T-helper 2 cell treated with Interferon-gamma antibody and Interleukin-4, amounts not matched to agents 5 μg/mL and 100 μg/mL, for 36 hours (primary cell): ENCODE data around the gene THAP12.

ENCODE experiments used
- DNase-seq: peaks from one replicate; pipeline ENCODE4 v3.0.0; 2021; ENCODE audit warnings: low spot score
- H3K27ac Mint-ChIP-seq: one replicate; pipeline ENCODE4 v1.8.0; 2021; ENCODE audit warnings: mild to moderate bottlenecking, mixed read lengths
- H3K27me3 Mint-ChIP-seq: one replicate; pipeline ENCODE4 v1.8.0; 2021; ENCODE audit warnings: low read depth, mixed read lengths
- H3K36me3 Mint-ChIP-seq: one replicate; pipeline ENCODE4 v1.8.0; 2021; ENCODE audit warnings: low read depth, mixed read lengths
- H3K4me1 Mint-ChIP-seq: one replicate; pipeline ENCODE4 v1.8.0; 2021; ENCODE audit warnings: low read depth, mixed read lengths
- H3K4me3 Mint-ChIP-seq: one replicate; pipeline ENCODE4 v1.8.0; 2022; ENCODE audit warnings: mild to moderate bottlenecking, moderate library complexity, mixed read lengths
- H3K9me3 Mint-ChIP-seq: one replicate; pipeline ENCODE4 v1.8.0; 2021; ENCODE audit warnings: mixed read lengths

The THAP12 gene

GRCh38 chr11:76315182-76315853, 65.6 kb downstream of the THAP12 start:
- H3K36me3 Mint-ChIP-seq = no peaks in the 10 kb centered on the region
- H3K4me1 Mint-ChIP-seq = no peaks in the 10 kb centered on the region
- peaks cover 11% of the 10 kb centered on the region for H3K27me3 Mint-ChIP-seq
- no peak overlapping the region for H3K4me3 Mint-ChIP-seq
- H3K27ac Mint-ChIP-seq = no peak overlapping the region
- DNase-seq = no peak
- no peaks in the 10 kb centered on the region for H3K9me3 Mint-ChIP-seq

GRCh38 chr11:76314741-76315090, 66.2 kb downstream of the THAP12 start:
- H3K27ac Mint-ChIP-seq = no peak overlapping the region
- no peak for DNase-seq

GRCh38 chr11:76313913-76314740, 66.8 kb downstream of the THAP12 start:
- Mint-ChIP-seq H3K4me3 (no peak overlapping the region), H3K4me1 (no peaks in the 10 kb centered on the region), H3K27ac (no peak overlapping the region), H3K9me3 (no peaks in the 10 kb centered on the region), H3K27me3 (peaks cover 5% of the 10 kb centered on the region), H3K36me3 (no peaks in the 10 kb centered on the region)
- no peak for DNase-seq

More at GRCh38 chr11:76314741-76315090, 66.2 kb downstream of the THAP12 start:
- H3K36me3 Mint-ChIP-seq = no peaks in the 10 kb centered on the region
- no peaks in the 10 kb centered on the region for H3K9me3 Mint-ChIP-seq
- no peak overlapping the region for H3K4me3 Mint-ChIP-seq
- H3K27me3 Mint-ChIP-seq = peaks cover 5% of the 10 kb centered on the region
- H3K4me1 Mint-ChIP-seq = no peaks in the 10 kb centered on the region

GRCh38 chr11:76313271-76313670, 67.7 kb downstream of the THAP12 start:
- peaks cover 5% of the 10 kb centered on the region for H3K27me3 Mint-ChIP-seq
- no peaks in the 10 kb centered on the region for H3K9me3 Mint-ChIP-seq
- no peaks in the 10 kb centered on the region for H3K36me3 Mint-ChIP-seq
- no peak for DNase-seq
- no peak overlapping the region for H3K27ac Mint-ChIP-seq
- H3K4me3 Mint-ChIP-seq = no peak overlapping the region
- H3K4me1 Mint-ChIP-seq = no peaks in the 10 kb centered on the region

GRCh38 chr11:76310832-76311595, 69.9 kb downstream of the THAP12 start:
- Mint-ChIP-seq H3K9me3 (no peaks in the 10 kb centered on the region), H3K4me3 (no peak overlapping the region), H3K27me3 (peaks cover 4% of the 10 kb centered on the region), H3K4me1 (no peaks in the 10 kb centered on the region), H3K27ac (no peak overlapping the region), H3K36me3 (no peaks in the 10 kb centered on the region)
- no peak for DNase-seq

- Mint-ChIP-seq H3K4me3 (no peak overlapping the region), H3K4me1 (no peaks in the 10 kb centered on the region), H3K27me3 (peaks cover 13% of the 10 kb centered on the region), H3K27ac (no peak overlapping the region), H3K36me3 (no peaks in the 10 kb centered on the region), H3K9me3 (no peaks in the 10 kb centered on the region)
- no peak for DNase-seq
These were observed 72.8 kb downstream of the THAP12 start for GRCh38 chr11:76307978-76308747.

GRCh38 chr11:76307396-76307795, 73.5 kb downstream of the THAP12 start:
- Mint-ChIP-seq H3K36me3 (no peaks in the 10 kb centered on the region), H3K9me3 (no peaks in the 10 kb centered on the region), H3K4me3 (no peak overlapping the region), H3K4me1 (no peaks in the 10 kb centered on the region), H3K27me3 (peaks cover 13% of the 10 kb centered on the region), H3K27ac (no peak overlapping the region)
- DNase-seq = no peak

- Mint-ChIP-seq H3K36me3 (no peaks in the 10 kb centered on the region), H3K4me1 (no peaks in the 10 kb centered on the region), H3K9me3 (no peaks in the 10 kb centered on the region), H3K27me3 (peaks cover 22% of the 10 kb centered on the region), H3K4me3 (no peak overlapping the region), H3K27ac (no peak overlapping the region)
- no peak for DNase-seq
These were observed 77.5 kb downstream of the THAP12 start for GRCh38 chr11:76303399-76303798.

GRCh38 chr11:76302996-76303395, 77.9 kb downstream of the THAP12 start:
- Mint-ChIP-seq H3K4me1 (no peaks in the 10 kb centered on the region), H3K36me3 (no peaks in the 10 kb centered on the region), H3K27me3 (peaks cover 22% of the 10 kb centered on the region), H3K9me3 (no peaks in the 10 kb centered on the region), H3K4me3 (no peak overlapping the region), H3K27ac (no peak overlapping the region)
- no peak for DNase-seq
